PFSK-1 (cell line): ENCODE data around the gene LRRN4CL.

Experiments used
- POLR2AphosphoS5 ChIP-seq: IDR thresholded peaks from 2 replicates; pipeline ENCODE4 v1.6.1; 2012; ENCODE audit warnings: low read depth, mild to moderate bottlenecking, control low read depth, low read length, moderate library complexity
- SIN3A ChIP-seq: IDR thresholded peaks from 2 replicates; pipeline ENCODE4 v1.6.1; 2012; ENCODE audit warnings: mild to moderate bottlenecking, low read length, moderate library complexity, borderline replicate concordance; ENCODE audit not compliant: insufficient read depth

GRCh38 chr11:62665075-62665598 lies 24.2 kb downstream of the LRRN4CL start, which contains the start of the genes C11orf98 and CSKMT:
- TF ChIP-seq POLR2AphosphoS5, result peak; percentile 100
- peak; percentile 97 for TF ChIP-seq SIN3A
